Prostate gland (tissue), 2 donors: ENCODE data around the gene ENPEP.

Experiments
- POLR2A ChIP-seq: fragments of 450-650 bp; IDR thresholded peaks from one replicate; pipeline ENCODE4 v1.6.1; 2016; ENCODE audit warnings: antibody characterized with exemption, mild to moderate bottlenecking
- POLR2AphosphoS5 ChIP-seq: sonication (generic); formaldehyde crosslinking; IDR thresholded peaks from one replicate; pipeline ENCODE4 v1.6.1; 2017; ENCODE audit warnings: antibody characterized with exemption
- TF ChIP-seq, protein P1 (sequence below), 4 experiments: fragments of 200-600 bp in 2 of 4; fragments of 450-650 bp in 2 of 4; sonication (generic) in 2 of 4; IDR thresholded peaks; 1 replicate in 3 of 4; 2 replicates in 1 of 4; pipeline ENCODE4 v1.5.1; 2016 to 2019; ENCODE audit warnings: antibody characterized with exemption in 4 of 4, mild to moderate bottlenecking in 2 of 4, moderate library complexity in 2 of 4

DNA sequence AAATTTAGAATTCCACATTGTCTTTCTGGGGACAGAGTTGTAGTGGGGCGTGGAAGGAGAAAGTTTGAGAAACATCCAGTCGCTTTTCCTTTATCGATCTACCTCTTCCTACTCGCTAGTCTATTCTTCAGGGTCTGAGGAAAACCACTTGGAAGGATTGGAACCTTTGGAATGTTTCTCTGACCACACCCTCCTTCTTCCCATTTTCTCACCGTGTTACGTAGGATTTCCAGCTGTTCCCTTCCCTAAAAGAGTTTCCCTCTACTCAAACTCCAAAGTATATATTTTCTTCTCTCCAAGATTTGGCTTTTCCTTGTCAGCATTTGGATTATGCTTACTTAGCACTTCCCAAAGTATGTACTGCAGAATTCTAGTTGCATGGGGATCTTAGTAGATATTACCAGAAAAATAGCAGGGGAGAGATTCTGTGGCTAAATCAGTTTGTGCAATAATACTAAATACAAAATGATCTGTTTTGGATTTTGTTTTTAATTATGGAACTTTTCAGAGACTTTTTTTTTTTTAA lies 4.9 kb downstream of the ENPEP start:
- TF ChIP-seq, protein P1, sequence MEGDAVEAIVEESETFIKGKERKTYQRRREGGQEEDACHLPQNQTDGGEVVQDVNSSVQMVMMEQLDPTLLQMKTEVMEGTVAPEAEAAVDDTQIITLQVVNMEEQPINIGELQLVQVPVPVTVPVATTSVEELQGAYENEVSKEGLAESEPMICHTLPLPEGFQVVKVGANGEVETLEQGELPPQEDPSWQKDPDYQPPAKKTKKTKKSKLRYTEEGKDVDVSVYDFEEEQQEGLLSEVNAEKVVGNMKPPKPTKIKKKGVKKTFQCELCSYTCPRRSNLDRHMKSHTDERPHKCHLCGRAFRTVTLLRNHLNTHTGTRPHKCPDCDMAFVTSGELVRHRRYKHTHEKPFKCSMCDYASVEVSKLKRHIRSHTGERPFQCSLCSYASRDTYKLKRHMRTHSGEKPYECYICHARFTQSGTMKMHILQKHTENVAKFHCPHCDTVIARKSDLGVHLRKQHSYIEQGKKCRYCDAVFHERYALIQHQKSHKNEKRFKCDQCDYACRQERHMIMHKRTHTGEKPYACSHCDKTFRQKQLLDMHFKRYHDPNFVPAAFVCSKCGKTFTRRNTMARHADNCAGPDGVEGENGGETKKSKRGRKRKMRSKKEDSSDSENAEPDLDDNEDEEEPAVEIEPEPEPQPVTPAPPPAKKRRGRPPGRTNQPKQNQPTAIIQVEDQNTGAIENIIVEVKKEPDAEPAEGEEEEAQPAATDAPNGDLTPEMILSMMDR (IDR thresholded peaks at IDR 0.05): no peak
- no peak for TF ChIP-seq POLR2A
- TF ChIP-seq POLR2AphosphoS5: no peak
